SU-DHL-6 (cell line): ENCODE results near the gene FLNB.

Experiments used
- H2AFZ ChIP-seq: fragments of 200-600 bp; sonication (generic); 2 replicates; pipeline ENCODE4 v1.6.1; 2014; ENCODE audit warnings: low read depth, mild to moderate bottlenecking, moderate library complexity, mixed read lengths, antibody characterized with exemption, low read length; ENCODE audit not compliant: severe bottlenecking
- H3F3A ChIP-seq: fragments of 200-600 bp; shearing (Covaris generic); 2 replicates; pipeline ENCODE4 v1.6.0; 2016; ENCODE audit warnings: antibody characterized with exemption, mild to moderate bottlenecking; ENCODE audit not compliant: insufficient read depth
- H3K27ac ChIP-seq: fragments of 200-600 bp; sonication (generic); 2 replicates; pipeline ENCODE4 v1.5.1; 2016; ENCODE audit warnings: low read depth, mild to moderate bottlenecking, low read length, moderate library complexity, mixed read lengths
- H3K27me3 ChIP-seq: fragments of 200-600 bp; sonication (generic), shearing (Covaris generic); 2 replicates; pipeline ENCODE4 v1.6.0; 2014; ENCODE audit warnings: mild to moderate bottlenecking, low read length
- H3K36me3 ChIP-seq: fragments of 200-600 bp; sonication (generic); 2 replicates; pipeline ENCODE4 v1.6.1; 2014; ENCODE audit warnings: mild to moderate bottlenecking, low read length, mixed read lengths
- H3K4me2 ChIP-seq: fragments of 300-600, 200-600 bp; shearing (Covaris generic), sonication (generic); 2 replicates; pipeline ENCODE4 v1.6.0; 2014; ENCODE audit warnings: low read length, low read depth, mild to moderate bottlenecking; ENCODE audit not compliant: poor library complexity, severe bottlenecking
- H3K4me3 ChIP-seq: fragments of 200-600 bp; sonication (generic); 2 replicates; pipeline ENCODE4 v1.5.1; 2014; ENCODE audit warnings: antibody characterized with exemption, low read length, mild to moderate bottlenecking, mixed read lengths; ENCODE audit not compliant: insufficient read depth, poor library complexity, severe bottlenecking
- H3K79me2 ChIP-seq: fragments of 200-600 bp; sonication (generic); 2 replicates; pipeline ENCODE4 v1.6.1; 2014; ENCODE audit warnings: mild to moderate bottlenecking, low read length, moderate library complexity; ENCODE audit not compliant: insufficient read depth
- H3K9ac ChIP-seq: fragments of 200-600 bp; sonication (generic); 2 replicates; pipeline ENCODE4 v1.7.0; 2014; ENCODE audit warnings: mild to moderate bottlenecking, low read length
- H3K9me2 ChIP-seq: fragments of 200-600 bp; sonication (generic); replicated peaks from 2 replicates; pipeline ENCODE4 v1.6.1; 2014; ENCODE audit warnings: low read length; ENCODE audit not compliant: insufficient read depth
- H3K9me3 ChIP-seq: fragments of 200-600 bp; sonication (generic); 2 replicates; pipeline ENCODE4 v1.6.1; 2014; ENCODE audit warnings: low read length, mixed read lengths; ENCODE audit not compliant: insufficient read depth
- H4K20me1 ChIP-seq: fragments of 200-600 bp; sonication (generic); 2 replicates; pipeline ENCODE4 v1.6.1; 2014; ENCODE audit warnings: low read depth, mild to moderate bottlenecking, antibody characterized with exemption, low read length, moderate library complexity, mixed read lengths
- CTCF ChIP-seq: fragments of 200-600 bp; sonication (generic); IDR thresholded peaks from one replicate; pipeline ENCODE4 v1.5.1; 2017; ENCODE audit warnings: antibody characterized with exemption, mild to moderate bottlenecking, low read length, moderate library complexity; ENCODE audit not compliant: insufficient read depth, poor library complexity, severe bottlenecking
- EZH2phosphoT487 ChIP-seq: fragments of 200-600 bp; sonication (generic), shearing (Covaris generic); conservative IDR thresholded peaks from 2 replicates; pipeline ENCODE4 v1.6.1; 2018; ENCODE audit warnings: mild to moderate bottlenecking, antibody characterized with exemption, low read length, moderate library complexity, mixed read lengths

FLNB gene

GRCh38 chr3:58203541-58203940 is 195.3 kb downstream of the FLNB start:
- Histone ChIP-seq H3K79me2 (no peaks in the 10 kb centered on the region), H2AFZ (no peak overlapping the region), H3K4me3 (no peak overlapping the region), H4K20me1 (no peaks in the 10 kb centered on the region), H3K9me3 (no peaks in the 10 kb centered on the region), H3K27ac (no peak overlapping the region), H3K4me2 (no peak overlapping the region), H3K9me2 (no peaks in the 10 kb centered on the region), H3F3A (no peaks in the 10 kb centered on the region), H3K36me3 (no peaks in the 10 kb centered on the region), H3K9ac (no peak overlapping the region), H3K27me3 (no peaks in the 10 kb centered on the region)
- no peak for TF ChIP-seq CTCF
- TF ChIP-seq EZH2phosphoT487 = no peak

GRCh38 chr3:58204720-58205119 is 196.5 kb downstream of the FLNB start:
- Histone ChIP-seq H3K4me2 (no peak overlapping the region), H3K36me3 (no peaks in the 10 kb centered on the region), H3K9ac (no peak overlapping the region), H3K27ac (no peak overlapping the region), H3K9me3 (no peaks in the 10 kb centered on the region), H2AFZ (no peak overlapping the region), H3K27me3 (no peaks in the 10 kb centered on the region), H4K20me1 (no peaks in the 10 kb centered on the region), H3K4me3 (no peak overlapping the region), H3F3A (no peaks in the 10 kb centered on the region), H3K79me2 (no peaks in the 10 kb centered on the region), H3K9me2 (no peaks in the 10 kb centered on the region)
- TF ChIP-seq CTCF (no peak), EZH2phosphoT487 (no peak)

GRCh38 chr3:58205981-58206380 is 197.8 kb downstream of the FLNB start:
- no peak overlapping the region for H3K9ac ChIP-seq
- H3K4me3 ChIP-seq = no peak overlapping the region
- H3K27me3 ChIP-seq = no peaks in the 10 kb centered on the region
- no peaks in the 10 kb centered on the region for H3K36me3 ChIP-seq
- H3K27ac ChIP-seq = no peak overlapping the region
- H2AFZ ChIP-seq = no peak overlapping the region
- TF ChIP-seq CTCF = no peak
- no peak for TF ChIP-seq EZH2phosphoT487
- no peaks in the 10 kb centered on the region for H3F3A ChIP-seq
- no peaks in the 10 kb centered on the region for H4K20me1 ChIP-seq
- H3K4me2 ChIP-seq = no peak overlapping the region
- H3K9me2 ChIP-seq = no peaks in the 10 kb centered on the region
- H3K79me2 ChIP-seq = no peaks in the 10 kb centered on the region
- H3K9me3 ChIP-seq = no peaks in the 10 kb centered on the region

GRCh38 chr3:58206406-58207011 is 198.3 kb downstream of the FLNB start:
- Histone ChIP-seq H3K9me2 (no peaks in the 10 kb centered on the region), H3K27ac (no peak overlapping the region), H4K20me1 (no peaks in the 10 kb centered on the region), H3K27me3 (no peaks in the 10 kb centered on the region), H3K4me3 (no peak overlapping the region), H3F3A (no peaks in the 10 kb centered on the region), H3K9me3 (no peaks in the 10 kb centered on the region), H3K9ac (no peak overlapping the region), H3K79me2 (no peaks in the 10 kb centered on the region), H3K4me2 (no peak overlapping the region), H3K36me3 (no peaks in the 10 kb centered on the region), H2AFZ (no peak overlapping the region)
- TF ChIP-seq CTCF (no peak), EZH2phosphoT487 (no peak)
